A549 (cell line): ENCODE data around the gene EVA1C. TPM values are rescaled to one million over a fixed set of nuclear protein-coding genes. Genes with fewer than 3 reads are reported as not detected.
"Not testable (repeated sequence)": the region's sequence is repeated elsewhere in the genome, so short reads cannot be mapped to it uniquely, and the experiment has no call there.

Experiments used
- ATAC-seq, 2 experiments: fragments of 200-7000 bp in 1 of 2; fragments of >200 bp in 1 of 2; cut with Nextera tagmentation in 1 of 2; cut with Tn5 transposase in 1 of 2; 3 replicates each; pipeline versions ENCODE4 v1.8.0 to v1.9.1; 2018 to 2020; ENCODE audit warnings: mild to moderate bottlenecking in 1 of 2, moderate library complexity in 1 of 2
- CTCF ChIA-PET: fragments of 300-600 bp; sonication (Branson Sonifier 250); formaldehyde crosslinking; extraction: SDS; loops from one replicate; lab custom pipeline; 2021; ENCODE audit warnings: antibody characterized with exemption, inconsistent platforms; lab: Yijun Ruan, JAX
- POLR2A ChIA-PET: fragments of 350-600 bp; formaldehyde crosslinking; extraction: SDS; loops from one replicate; lab custom pipeline; 2021; ENCODE audit warnings: antibody characterized with exemption, inconsistent platforms; lab: Yijun Ruan, JAX
- DNase-seq, 2 experiments: peaks; one replicate each; pipeline versions ENCODE4 v3.0.0 to v3.0.0-alpha.2; 2011 to 2016; ENCODE audit warnings: low read depth in 1 of 2, low spot score in 1 of 2
- FAIRE-seq: peaks from 2 replicates; lab custom pipeline; 2011; peaks lifted over from hg19 to GRCh38; lab: Jason Lieb, UNC
- H3K27ac ChIP-seq, 2 experiments: fragments of >200 bp; sonication (Bioruptor Twin); formaldehyde crosslinking; 3 replicates each; pipeline ENCODE4 v1.5.1; 2016 to 2017
- H3K4me1 ChIP-seq: fragments of >200 bp; sonication (Bioruptor Twin); formaldehyde crosslinking; 3 replicates; pipeline ENCODE4 v1.6.1; 2016
- H3K4me2 ChIP-seq: fragments of >200 bp; sonication (Bioruptor Twin); formaldehyde crosslinking; 3 replicates; pipeline ENCODE4 v1.6.1; 2016
- H3K4me3 ChIP-seq: fragments of >200 bp; sonication (Bioruptor Twin); formaldehyde crosslinking; 3 replicates; pipeline ENCODE4 v1.5.1; 2016
- H3K9me3 ChIP-seq: fragments of >200 bp; sonication (Bioruptor Twin); formaldehyde crosslinking; 3 replicates; pipeline ENCODE4 v1.6.1; 2016
- BCL3 ChIP-seq: fragments of >200 bp; sonication (Bioruptor Twin); formaldehyde crosslinking; IDR thresholded peaks from 3 replicates; pipeline ENCODE4 v1.6.1; 2016
- BHLHE40 ChIP-seq: IDR thresholded peaks from 2 replicates; pipeline ENCODE4 v1.6.1; 2012; ENCODE audit warnings: low read depth, low read length, inconsistent platforms
- E2F6 ChIP-seq: IDR thresholded peaks from 2 replicates; pipeline ENCODE4 v1.6.1; 2012; ENCODE audit warnings: low read depth, borderline replicate concordance
- ELK1 ChIP-seq: fragments of 150-350 bp; IDR thresholded peaks from 2 replicates; pipeline ENCODE4 v1.6.1; 2014; ENCODE audit warnings: low read depth, mild to moderate bottlenecking, low read length
- ESRRA ChIP-seq: fragments of 150-350 bp; IDR thresholded peaks from 2 replicates; pipeline ENCODE4 v1.6.1; 2014; ENCODE audit warnings: mild to moderate bottlenecking, low read length, borderline replicate concordance
- FOSB ChIP-seq: fragments of 250-450 bp; sonication (Bioruptor Pico); IDR thresholded peaks from 2 replicates; pipeline ENCODE4 v1.5.0; 2020; ENCODE audit warnings: mild to moderate bottlenecking, moderate library complexity
- FOSL2 ChIP-seq, 2 experiments: fragments of 450-650 bp in 1 of 2; fragments of >200 bp in 1 of 2; sonication (Bioruptor Twin) in 1 of 2; formaldehyde crosslinking; IDR thresholded peaks; 2 replicates each; pipeline versions ENCODE4 v1.5.0 to v1.6.1; 2016 to 2020; ENCODE audit warnings: mild to moderate bottlenecking in 1 of 2, moderate library complexity in 1 of 2
- FOXS1 ChIP-seq: fragments of 250-450 bp; sonication (Bioruptor Pico); IDR thresholded peaks from 2 replicates; pipeline ENCODE4 v1.5.0; 2020; ENCODE audit warnings: mild to moderate bottlenecking, moderate library complexity
- HOXB13 ChIP-seq: fragments of 250-450 bp; sonication (Bioruptor Pico); IDR thresholded peaks from 2 replicates; pipeline ENCODE4 v1.5.0; 2020; ENCODE audit warnings: low read depth, mild to moderate bottlenecking, moderate library complexity
- JUN ChIP-seq, 2 experiments: fragments of >200 bp; sonication (Bioruptor Twin); formaldehyde crosslinking; IDR thresholded peaks; 2 replicates in 1 of 2; 3 replicates in 1 of 2; pipeline ENCODE4 v1.6.1; 2016 to 2017
- MAFK ChIP-seq: fragments of 450-650 bp; IDR thresholded peaks from 2 replicates; pipeline ENCODE4 v1.6.1; 2014; ENCODE audit not compliant: partially characterized antibody
- MAX ChIP-seq: IDR thresholded peaks from 2 replicates; pipeline ENCODE4 v1.6.1; 2012
- MAZ ChIP-seq: fragments of 150-350 bp; IDR thresholded peaks from 2 replicates; pipeline ENCODE4 v1.6.1; 2014; ENCODE audit warnings: antibody characterized with exemption, low read depth, low read length, borderline replicate concordance
- NFE2L2 ChIP-seq: fragments of 150-350 bp; conservative IDR thresholded peaks from 2 replicates; pipeline ENCODE4 v1.6.1; 2014; ENCODE audit warnings: low read length
- NR3C1 ChIP-seq: fragments of >200 bp; sonication (Bioruptor Twin); formaldehyde crosslinking; IDR thresholded peaks from 3 replicates; pipeline ENCODE4 v1.6.1; 2017
- PBX3 ChIP-seq: IDR thresholded peaks from 2 replicates; pipeline ENCODE4 v1.6.1; 2012
- RARB ChIP-seq: fragments of 250-450 bp; sonication (Bioruptor Pico); IDR thresholded peaks from 2 replicates; pipeline ENCODE4 v1.8.0; 2021; ENCODE audit warnings: mild to moderate bottlenecking, moderate library complexity
- RCOR1 ChIP-seq: fragments of 150-350 bp; IDR thresholded peaks from 2 replicates; pipeline ENCODE4 v1.6.1; 2014; ENCODE audit warnings: antibody characterized with exemption, low read length, low read depth
- RNF2 ChIP-seq: fragments of 200-600 bp; sonication (generic); IDR thresholded peaks from 2 replicates; pipeline ENCODE4 v1.6.1; 2016; ENCODE audit warnings: low read depth, mild to moderate bottlenecking, antibody characterized with exemption, moderate library complexity, borderline replicate concordance
- TFCP2L1 ChIP-seq: fragments of 250-450 bp; sonication (Bioruptor Pico); IDR thresholded peaks from 2 replicates; pipeline ENCODE4 v1.5.0; 2021; ENCODE audit warnings: mild to moderate bottlenecking
- USF2 ChIP-seq: fragments of 450-650 bp; IDR thresholded peaks from 2 replicates; pipeline ENCODE4 v1.6.1; 2014; ENCODE audit warnings: antibody characterized with exemption
- WGBS: methylation state at CpG from one replicate; pipeline ENCODE4 v1.1.6; 2017; ENCODE audit errors: missing lambda C conversion rate; 5-methylcytosine and 5-hydroxymethylcytosine counted together
- polyA plus RNA-seq, 4 experiments: library from polyadenylated mRNA; depleted of rRNA in 3 of 4; stranded (reverse); fragments of >200 nt; fragmentation: RNase III in 1 of 4; extraction: RNeasy Plus Mini Kit Qiagen cat#74134 plus additional on column Dnase treatment in 1 of 4; gene quantifications; 2 replicates in 3 of 4; 3 replicates in 1 of 4; pipeline ENCODE4 v1.2.3, GENCODE V29; 2011 to 2017

Gene EVA1C
- polyA plus RNA-seq, 2 of the 4 experiments (the other 2 are of a cell fraction): 41.1 to 48.0 TPM

- Histone ChIP-seq H3K4me3 (no peak overlapping the region), H3K4me2 (no peak overlapping the region), H3K9me3 (no peaks in the 10 kb centered on the region), H3K27ac (peak overlapping the region in 1 of 2 experiments; percentile 90; a peak in 4 of 6 replicates), H3K4me1 (peaks cover 53% of the 10 kb centered on the region)
- ATAC-seq (no peak), FAIRE-seq (no peak), DNase-seq (no peak)
- TF ChIP-seq TFCP2L1: no peak
- TF ChIP-seq MAZ: no peak
- no peak for TF ChIP-seq ESRRA
- no peak for TF ChIP-seq MAFK
- no peak for TF ChIP-seq E2F6
- no peak for TF ChIP-seq RARB (CRISPR knock-in tag)
- TF ChIP-seq JUN (IDR thresholded peaks at IDR 0.05): no peak
- no peak for TF ChIP-seq FOSL2 (IDR thresholded peaks at IDR 0.05)
- TF ChIP-seq FOSL2 (CRISPR knock-in tag; IDR thresholded peaks at IDR 0.05): no peak
- TF ChIP-seq NFE2L2: no peak
- TF ChIP-seq PBX3: no peak
- WGBS: 89% methylated on average over 6 of the region's 6 CpGs
- POLR2A ChIA-PET: no interaction called here
- CTCF ChIA-PET: interaction anchor here (2.0 kb wide), 1 partner anchor 152 kb away, joined by 6 read pairs; no protein-coding TSS in a partner anchor
These were observed 36.5 kb downstream of the EVA1C start for GRCh38 chr21:32448803-32449594.

GRCh38 chr21:32450881-32451701 lies 38.6 kb downstream of the EVA1C start:
- ATAC-seq, H3K9me3 ChIP-seq, POLR2A ChIA-PET, H3K4me3 ChIP-seq, FAIRE-seq: not testable (repeated sequence)
- Histone ChIP-seq H3K27ac (peak overlapping the region; percentile 78 to 90), H3K4me2 (peak overlapping the region; percentile 43; the same call in 2 of the 3 replicates), H3K4me1 (peaks cover 56% of the 10 kb centered on the region)
- peak in 1 of 2 experiments; percentile 38 for DNase-seq
- CTCF ChIA-PET: interaction anchor here (1.8 to 2.0 kb wide), 2 partner anchors 37 to 150 kb away, joined by 6 to 7 read pairs; no protein-coding TSS in a partner anchor
- WGBS: 53% methylated on average over 12 of the region's 14 CpGs

- ATAC-seq, DNase-seq, FAIRE-seq, H3K9me3 ChIP-seq, H3K4me3 ChIP-seq, H3K4me2 ChIP-seq, CTCF ChIA-PET, POLR2A ChIA-PET: not testable (repeated sequence)
- 42% methylated on average over 2 of the region's 8 CpGs for WGBS
- Histone ChIP-seq H3K27ac (peak overlapping the region; percentile 78 to 90; a peak in 4 of 6 replicates), H3K4me1 (peaks cover 61% of the 10 kb centered on the region)
These were observed 39.7 kb downstream of the EVA1C start for GRCh38 chr21:32452191-32452590.

- ChIA-PET CTCF (no interaction called here), POLR2A (no interaction called here)
- 96% methylated on average over 10 of the region's 11 CpGs for WGBS
- ATAC-seq (no peak), FAIRE-seq (no peak), DNase-seq (no peak)
- H3K4me1 ChIP-seq: peaks cover 65% of the 10 kb centered on the region
- no peak overlapping the region for H3K4me3 ChIP-seq
- H3K27ac ChIP-seq: peak overlapping the region in 1 of 2 experiments; percentile 90; a peak in 3 of 6 replicates
- no peaks in the 10 kb centered on the region for H3K9me3 ChIP-seq
- no peak overlapping the region for H3K4me2 ChIP-seq
- TF ChIP-seq BHLHE40 (no peak), MAX (no peak), BCL3 (no peak), HOXB13 (no peak), FOXS1 (CRISPR knock-in tag) (no peak), ELK1 (no peak), RNF2 (no peak), FOSB (CRISPR knock-in tag) (no peak), USF2 (no peak), NR3C1 (no peak), RCOR1 (no peak)
These were observed 40.1 kb downstream of the EVA1C start for GRCh38 chr21:32452641-32453040.
